ENCODE results near the gene NRG2. TPM values are rescaled to one million over a fixed set of nuclear protein-coding genes. Genes with fewer than 3 reads are reported as not detected.

NRG2 gene
- total RNA-seq, 1 donor from 2014 or later = 1.9 TPM

DNA sequence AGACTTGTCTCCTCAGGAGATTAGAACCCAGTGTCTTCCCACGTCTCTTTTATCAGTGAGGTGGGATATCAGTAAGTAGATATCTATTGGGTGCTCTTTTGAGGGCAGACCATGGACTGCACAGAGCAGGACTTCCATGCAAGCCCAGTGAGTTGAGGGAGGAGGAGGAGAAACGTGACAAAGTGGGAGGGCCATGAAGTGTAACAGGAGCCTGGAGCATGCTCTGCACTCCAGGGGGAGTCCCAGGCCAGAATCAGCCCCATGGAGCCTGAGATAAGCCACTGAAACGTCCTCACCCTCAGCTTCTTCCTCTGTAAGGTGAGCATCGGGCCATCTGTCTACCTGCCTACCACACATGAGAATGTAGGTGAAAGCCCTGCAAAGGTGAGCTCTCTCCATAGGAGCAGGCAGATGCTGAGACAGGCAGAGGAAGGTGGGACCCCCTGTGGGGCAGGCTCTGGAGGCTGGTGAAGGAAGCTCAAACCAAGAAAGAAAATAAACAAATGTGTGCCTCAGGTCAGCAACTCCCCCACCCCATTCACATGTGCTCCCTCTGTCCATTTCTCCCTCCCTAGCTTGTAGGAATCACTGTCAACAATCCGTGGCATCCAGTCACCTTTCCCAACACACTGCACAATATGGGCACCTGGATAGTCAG lies 87.4 kb downstream of the NRG2 start:
- intact Hi-C loops (cut with micrococcal nuclease) = no loop called here
- peak; percentile 31 for ATAC-seq
- DNase-seq = no peak

GRCh38 chr5:139955053-139955605 lies 88.0 kb downstream of the NRG2 start:
- no peak for DNase-seq
- intact Hi-C loops (cut with micrococcal nuclease) = no loop called here
- no peak for ATAC-seq

GRCh38 chr5:139954462-139954861 lies 88.6 kb downstream of the NRG2 start:
- ATAC-seq (no peak), DNase-seq (no peak)
- intact Hi-C loops (cut with micrococcal nuclease) = no loop called here

DNA sequence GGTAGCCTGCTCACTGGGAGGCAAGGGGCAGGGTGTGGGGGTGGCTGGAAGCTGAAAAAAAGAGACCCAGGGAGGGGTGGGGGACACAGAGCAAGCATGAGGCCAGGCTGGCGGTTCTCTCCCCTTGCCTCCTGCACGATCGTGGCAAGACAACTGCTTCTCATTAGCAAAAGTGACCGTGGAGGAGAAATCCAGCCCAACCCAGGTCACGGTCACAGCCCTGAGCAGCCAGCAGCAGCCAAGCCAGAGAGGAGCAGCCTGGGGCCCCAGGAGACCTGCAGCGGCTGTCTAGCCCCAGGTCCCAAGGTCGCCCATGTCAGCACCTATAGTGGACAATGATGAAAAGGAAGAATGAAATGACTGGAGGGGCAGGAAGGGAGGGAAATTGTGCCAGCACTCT lies 89.1 kb downstream of the NRG2 start:
- ATAC-seq = peak; percentile 38

DNA sequence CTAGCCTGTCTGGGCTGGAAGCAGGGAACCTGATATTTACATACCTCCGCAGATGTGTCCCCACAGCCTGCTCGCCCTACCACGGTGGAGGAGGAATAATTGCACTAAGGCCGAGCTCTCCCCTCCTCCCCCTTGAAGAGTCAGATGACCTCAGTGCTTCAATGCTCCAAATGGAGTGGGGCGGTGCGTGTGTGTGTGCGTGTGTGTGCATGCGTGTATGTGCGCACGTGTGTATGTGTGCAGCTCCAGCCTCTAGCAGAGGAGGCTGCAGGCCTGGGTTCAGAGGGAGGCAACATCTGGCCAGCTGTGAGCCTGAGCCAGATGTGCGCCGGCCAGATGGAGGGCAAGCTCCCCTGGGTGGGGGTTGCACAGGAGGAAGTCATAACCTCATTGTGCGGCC lies 90.5 kb downstream of the NRG2 start:
- intact Hi-C loops (cut with micrococcal nuclease) = no loop called here
- DNase-seq (no peak), ATAC-seq (no peak)

More for the DNA sequence above, 89.1 kb downstream of the NRG2 start:
- intact Hi-C loops (cut with micrococcal nuclease) = no loop called here
- no peak for DNase-seq

DNA sequence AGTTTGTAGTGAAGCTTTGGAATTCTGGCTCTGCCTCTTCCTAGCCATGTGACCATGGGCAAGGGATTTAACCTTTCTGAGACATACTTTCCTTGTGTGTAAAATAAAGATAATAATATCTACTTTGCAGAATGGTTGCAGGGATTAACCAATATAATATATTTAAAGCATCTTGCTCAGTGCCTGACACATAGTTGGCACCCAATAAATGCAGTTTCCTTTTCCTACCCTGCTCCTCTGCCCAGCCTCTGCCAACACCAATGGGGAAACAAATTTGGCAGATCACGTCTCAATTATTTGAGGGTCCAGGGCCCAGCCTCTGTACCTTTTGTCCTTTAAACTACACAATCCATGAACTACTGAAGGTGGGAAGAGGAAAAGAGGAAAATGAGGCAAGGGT lies 91.1 kb downstream of the NRG2 start:
- ATAC-seq (no peak), DNase-seq (no peak)
- intact Hi-C loops (cut with micrococcal nuclease) = no loop called here

DNA sequence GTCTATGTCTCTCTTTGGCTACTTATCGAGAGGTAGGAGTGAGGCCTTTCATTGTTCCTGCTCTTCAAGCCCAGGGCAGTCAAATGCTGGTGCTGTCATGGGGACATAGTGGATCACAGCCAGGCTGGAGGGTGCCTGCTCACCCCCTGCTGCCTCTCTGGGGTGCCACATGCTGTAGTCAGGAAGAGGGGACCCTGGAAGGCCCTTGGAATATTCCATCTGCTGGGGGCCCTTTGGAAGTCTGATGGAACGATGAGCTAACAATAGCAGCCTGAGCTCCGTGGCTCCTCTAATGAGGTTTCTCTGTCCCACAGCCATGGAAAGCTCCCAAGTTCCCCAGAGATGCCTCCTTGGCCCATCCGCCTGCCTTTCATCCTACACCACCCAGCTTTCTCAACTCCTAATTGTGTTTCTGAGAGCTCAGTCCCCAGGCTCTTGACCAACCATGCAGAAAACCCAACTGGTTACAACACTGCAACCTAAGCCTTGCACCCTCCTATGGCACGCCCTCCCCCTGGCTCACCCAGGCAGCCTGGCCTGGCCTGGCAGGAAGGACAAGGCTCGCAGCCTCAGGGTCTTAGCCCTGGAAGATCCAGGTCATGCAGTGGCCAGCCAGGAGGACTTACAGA lies 91.7 kb downstream of the NRG2 start:
- ATAC-seq = peak; percentile 22
- no peak for DNase-seq
- intact Hi-C loops (cut with micrococcal nuclease) = no loop called here

DNA sequence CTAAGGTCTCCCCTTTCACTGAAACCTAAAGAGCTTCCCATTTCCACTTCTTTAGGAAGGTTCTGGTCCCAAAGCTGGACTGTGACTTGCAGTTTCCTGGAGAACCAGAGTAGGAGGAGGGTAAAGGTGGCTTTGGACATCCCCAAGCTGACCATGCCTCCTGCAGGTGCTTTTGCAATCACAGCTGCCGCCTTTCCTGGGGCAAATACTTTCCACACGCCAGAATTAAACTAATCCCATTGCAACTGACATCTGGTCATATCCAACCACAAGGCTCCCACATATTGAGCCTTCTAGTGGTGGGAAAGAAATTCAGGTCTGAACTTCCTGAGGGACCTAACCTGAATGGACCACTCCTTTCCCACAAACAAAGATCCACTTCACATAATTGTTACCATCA lies 92.7 kb downstream of the NRG2 start:
- ATAC-seq (no peak), DNase-seq (no peak)
- intact Hi-C loops (cut with micrococcal nuclease) = no loop called here

GRCh38 chr5:139949710-139950109 lies 93.4 kb downstream of the NRG2 start:
- DNase-seq (peak; percentile 69), ATAC-seq (peak; percentile 79)
- intact Hi-C loops (cut with micrococcal nuclease) = no loop called here

- intact Hi-C loops (cut with micrococcal nuclease) = no loop called here
- DNase-seq (no peak), ATAC-seq (no peak)
Observed at GRCh38 chr5:139947727-139948126, 95.4 kb downstream of the NRG2 start.

GRCh38 chr5:139946440-139946839 lies 96.7 kb downstream of the NRG2 start:
- intact Hi-C loops (cut with micrococcal nuclease) = no loop called here
- ATAC-seq (no peak), DNase-seq (no peak)

DNA sequence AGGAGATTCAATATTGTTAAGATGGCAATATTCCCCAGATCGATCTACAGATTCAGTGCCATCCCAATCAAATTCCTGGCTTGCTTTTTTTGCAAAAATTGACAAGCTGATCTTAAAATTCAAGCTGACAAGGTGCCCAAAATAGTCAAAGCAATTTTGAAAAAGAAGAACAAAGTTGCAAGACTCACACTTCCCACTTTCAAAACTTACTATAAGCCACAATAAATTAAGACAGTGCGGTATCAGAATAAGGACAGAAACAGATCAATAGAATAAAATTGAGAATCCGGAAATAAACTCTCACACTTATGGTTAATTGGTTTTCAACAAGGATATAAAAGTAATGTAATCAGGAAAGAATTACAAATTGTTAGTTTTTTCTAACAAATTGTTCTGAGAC lies 97.1 kb downstream of the NRG2 start:
- intact Hi-C loops (cut with micrococcal nuclease) = no loop called here
- DNase-seq (no peak), ATAC-seq (no peak)

DNA sequence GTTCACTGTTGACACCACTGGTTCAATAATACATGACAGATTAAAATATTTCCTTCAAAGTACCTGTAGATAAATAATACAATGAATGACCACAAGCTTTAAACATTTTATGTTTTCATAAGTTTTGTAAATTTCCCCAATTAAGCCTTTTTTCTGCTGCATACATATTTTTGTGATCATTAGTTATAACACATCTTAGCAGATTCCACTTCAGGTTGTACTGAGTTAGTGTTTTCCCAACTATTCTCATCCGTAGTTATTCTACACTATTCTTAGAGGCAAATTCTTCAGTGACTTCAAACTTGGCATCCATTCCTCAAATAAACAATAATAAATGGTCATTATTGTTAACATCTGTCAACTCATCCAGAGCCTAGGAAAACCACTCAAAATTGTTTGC lies 100.9 kb downstream of the NRG2 start:
- ATAC-seq (no peak), DNase-seq (no peak)
- intact Hi-C loops (cut with micrococcal nuclease) = no loop called here

DNA sequence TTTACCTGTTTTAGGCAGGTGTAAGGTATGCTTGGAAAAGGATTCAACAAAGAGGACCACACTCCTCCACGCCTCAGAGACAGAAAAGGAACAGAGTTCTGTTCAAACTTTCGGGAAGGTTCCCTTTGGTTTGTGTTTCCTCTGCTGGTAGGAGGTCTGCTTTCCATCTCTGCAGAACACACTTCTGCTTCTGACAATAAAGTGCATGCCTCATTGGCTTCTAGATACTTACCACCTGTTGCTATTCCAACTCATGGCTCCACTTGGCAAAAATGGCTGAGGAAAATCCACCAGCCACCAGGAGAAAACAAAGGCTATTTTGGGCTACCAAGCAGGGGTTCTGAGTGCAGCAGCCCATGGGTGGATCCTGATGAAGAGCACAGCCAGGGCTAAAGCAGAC lies 112.7 kb downstream of the NRG2 start:
- no peak for ATAC-seq

DNA sequence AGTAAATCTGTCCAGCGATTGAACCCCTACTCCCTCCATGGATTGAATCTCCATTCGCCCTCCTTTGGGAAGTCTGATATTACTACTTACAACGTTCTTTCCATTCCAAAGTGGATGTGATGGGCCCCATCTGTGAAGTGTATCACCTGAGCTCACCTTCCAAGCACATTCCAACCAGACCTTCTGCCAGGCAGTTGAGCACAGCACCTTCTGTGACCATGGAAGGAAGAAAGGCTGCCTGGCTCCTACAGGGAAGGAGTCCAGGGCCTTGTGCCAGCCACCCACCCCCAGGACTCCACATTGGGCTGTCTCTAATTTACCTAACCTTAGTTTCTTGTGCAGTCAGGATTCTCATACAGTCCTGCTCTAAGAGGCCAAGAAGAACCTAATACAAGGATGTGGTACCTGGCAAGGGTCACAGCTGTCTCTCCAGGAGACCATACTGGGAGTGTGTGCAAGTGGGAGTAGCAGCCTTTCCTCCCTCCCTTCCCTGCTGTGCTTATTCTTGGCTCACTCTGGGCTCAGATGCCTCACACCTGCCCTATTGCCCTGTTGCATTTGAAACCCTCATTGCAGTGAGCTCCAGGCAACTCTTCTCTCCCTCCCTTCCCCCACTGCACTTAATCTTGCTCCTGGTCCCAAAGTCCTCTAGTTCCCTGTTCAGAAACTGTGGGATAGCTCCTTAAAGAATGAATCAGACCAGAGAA lies 116.1 kb downstream of the NRG2 start:
- no peak for DNase-seq
- no peak for ATAC-seq
- intact Hi-C loops (cut with micrococcal nuclease) = no loop called here

More for the DNA sequence above, 112.7 kb downstream of the NRG2 start:
- no peak for DNase-seq
- intact Hi-C loops (cut with micrococcal nuclease) = no loop called here

DNA sequence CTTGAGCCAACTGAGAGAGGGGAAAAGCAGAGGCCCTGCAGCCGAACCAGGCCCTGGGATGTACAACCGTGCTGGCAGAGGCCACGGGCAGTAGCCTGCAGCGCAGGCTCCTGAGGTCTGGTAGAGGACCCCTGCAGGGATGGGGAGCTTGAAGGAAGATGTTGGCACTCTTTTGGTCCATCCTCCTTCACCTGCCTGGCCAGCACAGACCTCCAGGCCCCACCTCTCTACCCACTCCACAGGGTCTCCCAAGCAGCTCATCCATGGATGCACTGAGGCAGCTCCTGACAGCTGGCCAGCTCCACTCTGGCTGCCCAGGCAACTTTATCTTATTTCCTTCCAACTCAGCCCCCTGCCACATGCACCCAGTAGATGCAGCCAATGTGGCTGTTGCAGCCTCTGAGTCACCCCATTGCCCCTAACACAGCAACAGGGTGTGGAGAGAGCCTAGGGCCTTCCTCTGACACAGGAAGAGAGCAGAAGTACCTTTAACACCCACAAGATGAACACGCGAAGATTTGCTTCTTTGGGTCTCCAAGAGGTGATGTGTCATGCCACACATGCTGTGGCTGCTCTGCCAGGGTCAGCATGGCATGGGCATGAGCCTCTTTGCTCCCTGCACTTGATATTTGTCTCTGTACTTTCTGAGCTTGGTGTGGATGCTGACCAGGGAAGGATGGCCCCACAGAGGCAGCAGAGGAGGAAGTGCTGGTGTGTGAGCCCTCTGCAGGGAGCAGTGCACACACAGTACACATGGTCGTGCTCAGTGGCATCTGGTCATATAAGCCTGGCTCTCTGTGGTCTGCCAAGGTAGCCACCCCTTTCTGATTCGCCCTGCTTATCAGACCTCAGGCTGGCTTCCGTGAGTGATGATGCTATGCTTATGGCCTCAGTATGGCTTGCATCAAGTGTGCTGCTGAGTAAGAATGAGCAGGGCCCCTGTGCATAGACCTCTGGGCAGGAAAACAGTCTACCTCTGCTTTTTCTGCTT lies 117.2 kb downstream of the NRG2 start:
- intact Hi-C loops (cut with micrococcal nuclease) = no loop called here
- no peak for ATAC-seq
- DNase-seq = no peak

DNA sequence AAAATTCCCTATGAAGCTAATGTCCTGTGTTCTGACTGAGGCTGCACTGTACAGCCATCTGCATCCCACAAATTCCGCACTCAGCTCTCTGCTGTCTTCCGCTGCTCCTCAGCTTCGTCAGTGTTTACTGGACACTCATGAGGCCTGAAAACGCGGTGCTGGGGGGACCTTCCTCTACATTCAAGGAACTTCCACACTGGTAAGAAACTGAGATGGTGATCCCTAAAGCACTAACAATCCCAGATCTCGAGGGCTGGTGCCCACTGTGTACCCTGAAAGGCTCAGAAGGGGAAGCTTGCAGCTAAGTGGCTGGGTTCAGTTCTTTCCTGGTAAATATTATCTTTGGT lies 117.9 kb downstream of the NRG2 start:
- intact Hi-C loops (cut with micrococcal nuclease) = no loop called here
- ATAC-seq = no peak
- no peak for DNase-seq

DNA sequence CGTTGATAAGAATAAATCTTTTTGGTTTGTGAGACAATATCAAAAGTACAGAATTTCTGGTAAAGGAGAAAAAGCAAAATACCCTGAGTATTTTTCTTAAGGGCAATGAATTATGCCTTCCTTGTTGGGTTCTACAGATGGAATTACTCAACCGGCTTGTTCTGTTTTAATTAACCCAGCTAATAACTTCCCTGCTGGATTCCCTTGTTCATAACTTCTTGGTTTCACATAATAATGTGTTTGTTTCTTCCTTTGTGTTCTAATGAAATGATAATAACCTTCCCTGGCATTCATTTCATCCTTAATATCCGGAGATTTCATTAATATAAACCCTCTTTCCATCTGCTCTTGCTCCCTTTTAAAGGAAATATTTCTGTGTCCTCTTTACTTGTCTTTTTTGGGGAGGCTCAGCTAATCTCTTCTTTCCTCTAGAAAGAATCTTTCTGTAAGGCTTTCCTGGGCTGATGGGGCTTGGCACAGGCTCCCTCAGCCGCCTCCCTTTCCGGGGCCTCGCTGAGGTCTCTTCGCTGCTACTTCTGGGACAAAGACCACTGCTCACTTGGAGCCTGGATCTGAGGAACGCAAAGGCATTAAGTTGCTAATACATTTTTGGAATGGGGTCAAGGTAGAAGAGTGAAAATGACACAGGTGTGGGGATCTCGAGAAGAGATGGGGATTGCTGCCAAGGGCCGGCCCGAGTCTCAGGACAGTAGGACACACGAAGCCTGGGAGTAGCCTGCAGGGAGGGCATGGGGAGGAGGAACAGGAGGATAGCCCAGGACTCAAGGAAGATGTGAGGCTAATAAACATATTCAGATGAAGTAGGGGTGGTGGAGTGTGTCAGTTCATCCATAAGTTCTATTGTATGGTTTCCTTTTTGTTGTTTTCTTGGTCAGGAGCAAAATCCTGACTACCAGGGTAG lies 118.5 kb downstream of the NRG2 start:
- ATAC-seq (no peak), DNase-seq (no peak)
- intact Hi-C loops (cut with micrococcal nuclease) = no loop called here
